ENCODE measurements around the gene GMDS. TPM values are rescaled to one million over a fixed set of nuclear protein-coding genes. Genes with fewer than 3 reads are reported as not detected.

GMDS gene
- total RNA-seq, 1 donor from 2014 or later, result 30.1 TPM

GRCh38 chr6:2230659-2231277, 14.6 kb downstream of the GMDS start:
- CTCF ChIA-PET, result no interaction called here
- DNase-seq, result no peak
- Mint-ChIP-seq H3K9me3 (no peaks in the 10 kb centered on the region), H3K4me3 (no peak overlapping the region), H3K4me1 (peaks cover 35% of the 10 kb centered on the region), H3K27me3 (no peaks in the 10 kb centered on the region), H3K36me3 (ENCODE audit: low read depth) (no peaks in the 10 kb centered on the region), H3K27ac (no peak overlapping the region)
- no peak for ATAC-seq (ENCODE audit: low read depth)
- POLR2A ChIA-PET, result no interaction called here
- TF ChIP-seq CTCF (IDR thresholded peaks at IDR 0.05), result no peak
- intact Hi-C loops (cut with micrococcal nuclease), result no loop called here

GRCh38 chr6:2229742-2230141, 15.7 kb downstream of the GMDS start:
- intact Hi-C loops (cut with micrococcal nuclease), result no loop called here
- Mint-ChIP-seq H3K27ac (no peak overlapping the region), H3K4me3 (no peak overlapping the region), H3K27me3 (no peaks in the 10 kb centered on the region), H3K4me1 (peaks cover 35% of the 10 kb centered on the region), H3K36me3 (ENCODE audit: low read depth) (no peaks in the 10 kb centered on the region), H3K9me3 (no peaks in the 10 kb centered on the region)
- ATAC-seq (ENCODE audit: low read depth), result no peak
- ChIA-PET POLR2A (no interaction called here), CTCF (no interaction called here)
- no peak for TF ChIP-seq CTCF (IDR thresholded peaks at IDR 0.05)
- DNase-seq, result no peak

- no peak for TF ChIP-seq CTCF (IDR thresholded peaks at IDR 0.05)
- ATAC-seq (ENCODE audit: low read depth) (no peak), DNase-seq (no peak)
- intact Hi-C loops (cut with micrococcal nuclease), result no loop called here
- no peak overlapping the region for H3K4me3 Mint-ChIP-seq
- H3K27ac Mint-ChIP-seq, result no peak overlapping the region
- ChIA-PET POLR2A (no interaction called here), CTCF (no interaction called here)
- H3K27me3 Mint-ChIP-seq, result no peaks in the 10 kb centered on the region
- peaks cover 35% of the 10 kb centered on the region for H3K4me1 Mint-ChIP-seq
- no peaks in the 10 kb centered on the region for H3K9me3 Mint-ChIP-seq
- no peaks in the 10 kb centered on the region for H3K36me3 Mint-ChIP-seq (ENCODE audit: low read depth)
Measured at GRCh38 chr6:2229039-2229438, 16.4 kb downstream of the GMDS start.

- ATAC-seq (ENCODE audit: low read depth), result no peak
- intact Hi-C loops (cut with micrococcal nuclease), result no loop called here
- no peaks in the 10 kb centered on the region for H3K36me3 Mint-ChIP-seq (ENCODE audit: low read depth)
- POLR2A ChIA-PET, result no interaction called here
- CTCF ChIA-PET, result no interaction called here
- H3K4me1 Mint-ChIP-seq, result peaks cover 33% of the 10 kb centered on the region
- no peak for DNase-seq
- no peaks in the 10 kb centered on the region for H3K9me3 Mint-ChIP-seq
- TF ChIP-seq CTCF (IDR thresholded peaks at IDR 0.05), result no peak
- H3K4me3 Mint-ChIP-seq, result no peak overlapping the region
- H3K27me3 Mint-ChIP-seq, result no peaks in the 10 kb centered on the region
- no peak overlapping the region for H3K27ac Mint-ChIP-seq
Measured at GRCh38 chr6:2228392-2228791, 17.0 kb downstream of the GMDS start.

GRCh38 chr6:2226775-2227174, 18.6 kb downstream of the GMDS start:
- Mint-ChIP-seq H3K9me3 (no peaks in the 10 kb centered on the region), H3K4me1 (peaks cover 28% of the 10 kb centered on the region), H3K4me3 (no peak overlapping the region), H3K27me3 (no peaks in the 10 kb centered on the region), H3K27ac (no peak overlapping the region), H3K36me3 (ENCODE audit: low read depth) (no peaks in the 10 kb centered on the region)
- no peak for TF ChIP-seq CTCF (IDR thresholded peaks at IDR 0.05)
- intact Hi-C loops (cut with micrococcal nuclease), result no loop called here
- CTCF ChIA-PET, result no interaction called here
- ATAC-seq (ENCODE audit: low read depth), result no peak
- no peak for DNase-seq
- POLR2A ChIA-PET, result no interaction called here
